HepG2 (cell line): ENCODE results near the gene EFNA2. TPM values are rescaled to one million over a fixed set of nuclear protein-coding genes. Genes with fewer than 3 reads are reported as not detected.

ENCODE experiments used
- ATAC-seq: fragments of 200-7000 bp; cut with Tn5 transposase; 3 replicates; pipeline ENCODE4 v1.9.1; 2020; ENCODE audit warnings: mild to moderate bottlenecking, moderate library complexity
- BruUV-seq: library from RNA; stranded (reverse); fragments of 400-500 nt; replicated peaks from 2 replicates; lab custom pipeline; 2021; lab: Mats Ljungman, UMichigan
- CTCF ChIA-PET: fragments of 300-600 bp; formaldehyde crosslinking; extraction: SDS; loops from one replicate; lab custom pipeline; 2021; ENCODE audit warnings: low total read pairs, inconsistent platforms, low intra/inter-chr PET ratio; lab: Yijun Ruan, JAX
- POLR2A ChIA-PET: fragments of 350-600 bp; sonication (Branson Sonifier 250); formaldehyde crosslinking; loops from one replicate; lab custom pipeline; 2020; ENCODE audit warnings: antibody characterized with exemption, inconsistent platforms; lab: Yijun Ruan, JAX
- DNase-seq: peaks from one replicate; pipeline ENCODE4 v3.0.0-alpha.2; 2015; ENCODE audit warnings: low spot score
- FAIRE-seq: peaks from 3 replicates; lab custom pipeline; 2011; peaks lifted over from hg19 to GRCh38; lab: Jason Lieb, UNC
- H2AFZ ChIP-seq: one replicate; pipeline ENCODE4 v1.6.1; 2011; ENCODE audit warnings: low read length, inconsistent platforms
- H3K27ac ChIP-seq: fragments of 300-600 bp; 3 replicates; pipeline ENCODE4 v1.8.0; 2011; ENCODE audit warnings: mixed run types, mild to moderate bottlenecking, mixed read lengths, low read length, inconsistent platforms; ENCODE audit not compliant: insufficient read depth; ENCODE audit errors: extremely low read length
- H3K27me3 ChIP-seq, 2 experiments: fragments of 200-600 bp in 1 of 2; 2 replicates in 1 of 2; 3 replicates in 1 of 2; pipeline versions ENCODE4 v1.6.0 to v1.8.0; 2011; ENCODE audit warnings: low read length in 2 of 2, mild to moderate bottlenecking in 2 of 2, moderate library complexity in 2 of 2, inconsistent platforms in 1 of 2; ENCODE audit not compliant: insufficient read depth in 2 of 2, control insufficient read depth in 1 of 2
- H3K36me3 ChIP-seq, 2 experiments: fragments of 200-600 bp in 1 of 2; replicated peaks in 1 of 2; 2 replicates in 1 of 2; 3 replicates in 1 of 2; pipeline versions ENCODE4 v1.5.1 to v1.8.0; 2011; ENCODE audit warnings: low read length in 2 of 2, inconsistent platforms in 1 of 2; ENCODE audit not compliant: insufficient read depth in 2 of 2, control insufficient read depth in 1 of 2
- H3K4me1 ChIP-seq: 2 replicates; pipeline ENCODE4 v1.5.1; 2012; ENCODE audit warnings: low read length, inconsistent platforms; ENCODE audit not compliant: insufficient read depth
- H3K4me2 ChIP-seq: 2 replicates; pipeline ENCODE4 v1.6.0; 2011; ENCODE audit warnings: low read depth, low read length, inconsistent platforms
- H3K4me3 ChIP-seq, 3 experiments: fragments of 200-600 bp in 1 of 3; sonication (generic), shearing (Covaris generic) in 1 of 3; replicated peaks in 1 of 3; 2 replicates each; pipeline ENCODE4 v1.5.1; 2011 to 2016; ENCODE audit warnings: low read length in 3 of 3, inconsistent platforms in 2 of 3, low read depth in 2 of 3, mild to moderate bottlenecking in 2 of 3, control low read depth in 1 of 3, mixed read lengths in 1 of 3; ENCODE audit not compliant: insufficient read depth in 1 of 3
- H3K79me2 ChIP-seq: one replicate; pipeline ENCODE4 v1.6.1; 2011; ENCODE audit warnings: low read length, inconsistent platforms; ENCODE audit not compliant: insufficient read depth
- H3K9ac ChIP-seq: 2 replicates; pipeline ENCODE4 v1.6.0; 2011; ENCODE audit warnings: mild to moderate bottlenecking, low read depth, low read length, inconsistent platforms; ENCODE audit not compliant: insufficient read depth
- H3K9me3 ChIP-seq: 2 replicates; pipeline ENCODE4 v1.5.1; 2012; ENCODE audit warnings: mild to moderate bottlenecking, low read length
- H4K20me1 ChIP-seq: 2 replicates; pipeline ENCODE4 v1.6.0; 2011; ENCODE audit warnings: inconsistent platforms, mild to moderate bottlenecking, low read length, moderate library complexity; ENCODE audit not compliant: insufficient read depth
- ATF5 ChIP-seq: sonication (generic); formaldehyde crosslinking; IDR thresholded peaks from 2 replicates; pipeline ENCODE4 v1.4.0; 2020; ENCODE audit warnings: mild to moderate bottlenecking, low read depth, missing genetic modification reagents
- CREB3 ChIP-seq: sonication (generic); formaldehyde crosslinking; IDR thresholded peaks from 2 replicates; pipeline ENCODE4 v1.5.0; 2020; ENCODE audit warnings: missing genetic modification reagents
- CREBL2 ChIP-seq: sonication (generic); formaldehyde crosslinking; IDR thresholded peaks from 2 replicates; pipeline ENCODE4 v1.8.1; 2023; ENCODE audit warnings: missing genetic modification reagents, mild to moderate bottlenecking, borderline replicate concordance
- ESRRA ChIP-seq: sonication (generic); formaldehyde crosslinking; IDR thresholded peaks from 2 replicates; pipeline ENCODE4 v1.5.1; 2020; ENCODE audit warnings: mild to moderate bottlenecking, low read depth, missing genetic modification reagents
- LBX2 ChIP-seq: sonication (generic); formaldehyde crosslinking; IDR thresholded peaks from 2 replicates; pipeline ENCODE4 v1.5.0; 2020; ENCODE audit warnings: missing genetic modification reagents, mild to moderate bottlenecking, borderline replicate concordance
- MEIS2 ChIP-seq: sonication (generic); formaldehyde crosslinking; IDR thresholded peaks from 2 replicates; pipeline ENCODE4 v1.9.0; 2021; ENCODE audit warnings: mild to moderate bottlenecking, missing genetic modification reagents
- MYPOP ChIP-seq: sonication (generic); formaldehyde crosslinking; IDR thresholded peaks from 2 replicates; pipeline ENCODE4 v1.8.1; 2023; ENCODE audit warnings: mild to moderate bottlenecking, moderate library complexity, missing genetic modification reagents
- NCOR1 ChIP-seq: fragments of 200-600 bp; sonication (generic); IDR thresholded peaks from 2 replicates; pipeline ENCODE4 v1.7.0; 2017; ENCODE audit warnings: antibody characterized with exemption, low read length, borderline replicate concordance
- NFYC ChIP-seq: IDR thresholded peaks from 2 replicates; pipeline ENCODE4 v1.6.1; 2016; ENCODE audit warnings: missing genetic modification reagents, missing compliant biosample characterization
- NONO ChIP-seq, 2 experiments: fragments of 450-650 bp in 1 of 2; sonication (generic) in 1 of 2; formaldehyde crosslinking in 1 of 2; IDR thresholded peaks in 1 of 2; conservative IDR thresholded peaks in 1 of 2; 2 replicates each; pipeline versions ENCODE4 v1.6.1 to v1.8.0; 2017 to 2022; ENCODE audit warnings: mild to moderate bottlenecking in 1 of 2, missing genetic modification reagents in 1 of 2, moderate library complexity in 1 of 2
- PLRG1 ChIP-seq: fragments of 450-650 bp; conservative IDR thresholded peaks from 2 replicates; pipeline ENCODE4 v1.6.1; 2016
- RFX3 ChIP-seq: IDR thresholded peaks from 2 replicates; pipeline ENCODE4 v1.6.1; 2016; ENCODE audit warnings: missing biosample characterization, missing genetic modification reagents
- SIN3B ChIP-seq: fragments of 150-350 bp; IDR thresholded peaks from 2 replicates; pipeline ENCODE4 v1.6.1; 2014; ENCODE audit warnings: low read length
- SP140L ChIP-seq: sonication (generic); formaldehyde crosslinking; IDR thresholded peaks from 2 replicates; pipeline ENCODE4 v1.4.0; 2020; ENCODE audit warnings: missing genetic modification reagents, borderline replicate concordance
- UBTF ChIP-seq: sonication (generic); formaldehyde crosslinking; IDR thresholded peaks from 2 replicates; pipeline ENCODE4 v1.4.0; 2020; ENCODE audit warnings: mild to moderate bottlenecking, missing genetic modification reagents
- ZBTB7A ChIP-seq: sonication (generic); formaldehyde crosslinking; IDR thresholded peaks from 2 replicates; pipeline ENCODE4 v1.8.0; 2022; ENCODE audit warnings: mild to moderate bottlenecking, missing genetic modification reagents
- ZNF33A ChIP-seq: sonication (generic); formaldehyde crosslinking; IDR thresholded peaks from 2 replicates; pipeline ENCODE4 v1.5.1; 2020; ENCODE audit warnings: missing genetic modification reagents, mild to moderate bottlenecking, moderate library complexity, borderline replicate concordance
- ZNF546 ChIP-seq: sonication (generic); formaldehyde crosslinking; conservative IDR thresholded peaks from 2 replicates; pipeline ENCODE4 v1.8.1; 2023; ENCODE audit warnings: mild to moderate bottlenecking, missing genetic modification reagents
- WGBS: methylation state at CpG from one replicate; pipeline ENCODE4 v1.1.6; 2017; ENCODE audit warnings: low lambda C conversion rate; 5-methylcytosine and 5-hydroxymethylcytosine counted together
- in situ Hi-C: cut with HindIII; loops from 2 replicates; pipeline ENCODE4 v1.10.0; 2017; ENCODE audit warnings: low pct_unique_long_range_greater_than_20kb; ENCODE audit not compliant: extremely low pct_ligation_motif_present
- intact Hi-C: fragments of 100-400 bp; cut with micrococcal nuclease; formaldehyde crosslinking; loops from one replicate; pipeline ENCODE4 v1.10.0; 2022; ENCODE audit not compliant: unreplicated experiment
- polyA plus RNA-seq, 8 experiments: library from polyadenylated mRNA; depleted of rRNA in 3 of 8; stranded (reverse) in 7 of 8; unstranded in 1 of 8; fragments of >200 nt; fragmentation: Illumina TruSeq in 4 of 8; extraction: Trizol in 4 of 8; gene quantifications; 2 replicates each; pipeline versions ENCODE4 v1.2.1 to v1.2.3, GENCODE V29; 2011 to 2016; ENCODE audit warnings: low read depth in 4 of 8, missing spikeins in 1 of 8, mixed read lengths in 1 of 8; ENCODE audit not compliant: insufficient read depth in 1 of 8
- total RNA-seq, 5 experiments: library from RNA; depleted of rRNA; stranded (reverse); fragments of >200 nt; fragmentation: Illumina TruSeq; extraction: Trizol; gene quantifications; 2 replicates each; pipeline ENCODE4 v1.2.3, GENCODE V29; 2016; ENCODE audit warnings: low read depth in 1 of 5

Gene EFNA2
- total and polyA plus RNA-seq, 2 of the 13 experiments (the other 11 are each of a cell fraction or from before 2014, with no cell fraction given): 6.0 to 9.9 TPM

- no peak within 1 kb of the TSS for H2AFZ ChIP-seq
- H4K20me1 ChIP-seq: peaks cover 16% of the 10 kb centered on the region; the same call in 1 of the 2 replicates
- peaks cover 51% of the 10 kb centered on the region for H3K4me1 ChIP-seq
- intact Hi-C loops: no loop called here
- ChIA-PET CTCF (interaction anchor here (0.8 kb wide), 1 partner anchor 19 kb away, joined by 4 read pairs; no protein-coding TSS in a partner anchor), POLR2A (interaction anchor here (13.7 kb wide), 1 partner anchor 16 kb away, joined by 668 read pairs; the partner anchor contains the start of gene CIRBP)
- H3K4me2 ChIP-seq: peak within 1 kb of the TSS; percentile 72
- no peaks in the 10 kb centered on the region; a peak in 1 of 5 replicates for H3K27me3 ChIP-seq
- no TSS peak for BruUV-seq
- H3K36me3 ChIP-seq: peaks cover 2 to 9% of the 10 kb centered on the region in 2 experiments; a peak in 2 of 5 replicates
- H3K79me2 ChIP-seq: peaks cover 26% of the 10 kb centered on the region
- in situ Hi-C loops: no loop called here
- peak within 1 kb of the TSS; percentile 92 for H3K9ac ChIP-seq
- H3K9me3 ChIP-seq: no peaks in the 10 kb centered on the region
- peak; percentile 15 for ATAC-seq
- peak within 1 kb of the TSS; percentile 98 for H3K27ac ChIP-seq
- peak within 1 kb of the TSS; percentile 80 to 86 (median 82) for H3K4me3 ChIP-seq
- DNase-seq: peak; percentile 70
- WGBS: no CpG with 5 or more reads among the region's 60 CpGs
- no peak for FAIRE-seq
- no peak; the same call in 1 of the 2 replicates for TF ChIP-seq CREBL2
- TF ChIP-seq UBTF (CRISPR knock-in tag): no peak
- no peak for TF ChIP-seq RFX3 (CRISPR knock-in tag)
- TF ChIP-seq ESRRA (CRISPR knock-in tag): no peak; the same call in 1 of the 2 replicates
- no peak for TF ChIP-seq NCOR1
- TF ChIP-seq ATF5 (CRISPR knock-in tag): no peak
- peak; percentile 61 for TF ChIP-seq MEIS2 (CRISPR knock-in tag)
- TF ChIP-seq SP140L (CRISPR knock-in tag): no peak
- no peak for TF ChIP-seq LBX2 (CRISPR knock-in tag)
- no peak for TF ChIP-seq SIN3B
- TF ChIP-seq PLRG1: no peak
- no peak for TF ChIP-seq CREB3
- peak; percentile 68 for TF ChIP-seq MYPOP (CRISPR knock-in tag)
- TF ChIP-seq NFYC (CRISPR knock-in tag): no peak
- TF ChIP-seq ZNF33A (CRISPR knock-in tag): no peak
- TF ChIP-seq ZNF546 (CRISPR knock-in tag): no peak; the same call in 1 of the 2 replicates
- TF ChIP-seq NONO (IDR thresholded peaks at IDR 0.05): no peak
- peak; percentile 82; the same call in 1 of the 2 replicates for TF ChIP-seq NONO (CRISPR knock-in tag; conservative IDR thresholded peaks at IDR 0.05)
- peak; percentile 54; the same call in 1 of the 2 replicates for TF ChIP-seq ZBTB7A (CRISPR knock-in tag)
Observed at GRCh38 chr19:1248139-1248785, 37.4 kb upstream of the EFNA2 start, which contains the start of gene MIDN. Gene MIDN, plus strand, starts transcription at chr19:1248583. Its CDS starts 1,714 bp downstream, at chr19:1250297.
